Ishikawa (cell line): ENCODE data around the gene FSCN2.

Experiments used
- CEBPB ChIP-seq: IDR thresholded peaks from 2 replicates; pipeline ENCODE4 v1.6.1; 2012
- CREB1 ChIP-seq: IDR thresholded peaks from 2 replicates; pipeline ENCODE4 v1.6.1; 2012; ENCODE audit warnings: low read depth
- EGR1 ChIP-seq: IDR thresholded peaks from 2 replicates; pipeline ENCODE4 v1.6.1; 2012
- EP300 ChIP-seq: IDR thresholded peaks from 2 replicates; pipeline ENCODE4 v1.6.1; 2012; ENCODE audit warnings: borderline replicate concordance
- FOXM1 ChIP-seq: IDR thresholded peaks from 2 replicates; pipeline ENCODE4 v1.6.1; 2012; ENCODE audit warnings: low read depth, borderline replicate concordance
- MAX ChIP-seq: IDR thresholded peaks from 2 replicates; pipeline ENCODE4 v1.6.1; 2012
- NFIC ChIP-seq: IDR thresholded peaks from 2 replicates; pipeline ENCODE4 v1.6.1; 2012
- RAD21 ChIP-seq: IDR thresholded peaks from 2 replicates; pipeline ENCODE4 v1.6.1; 2012; ENCODE audit warnings: low read depth
- REST ChIP-seq: IDR thresholded peaks from 2 replicates; pipeline ENCODE4 v1.6.1; 2012; ENCODE audit warnings: low read depth, mild to moderate bottlenecking
- TAF1 ChIP-seq: IDR thresholded peaks from 2 replicates; pipeline ENCODE4 v1.6.1; 2012; ENCODE audit warnings: low read depth, mild to moderate bottlenecking
- TCF12 ChIP-seq: IDR thresholded peaks from 2 replicates; pipeline ENCODE4 v1.6.1; 2012; ENCODE audit warnings: low read depth
- TEAD4 ChIP-seq: IDR thresholded peaks from 2 replicates; pipeline ENCODE4 v1.6.1; 2012
- USF1 ChIP-seq: IDR thresholded peaks from 2 replicates; pipeline ENCODE4 v1.6.1; 2012
- YY1 ChIP-seq: IDR thresholded peaks from 2 replicates; pipeline ENCODE4 v1.6.1; 2012; ENCODE audit warnings: low read depth
- ZBTB7A ChIP-seq: IDR thresholded peaks from 2 replicates; pipeline ENCODE4 v1.6.1; 2012; ENCODE audit warnings: low read depth

FSCN2 gene

GRCh38 chr17:81564778-81565177 is 36.6 kb downstream of the FSCN2 start:
- no peak for TF ChIP-seq RAD21
- TF ChIP-seq USF1 = no peak
- TF ChIP-seq TAF1 = no peak
- TF ChIP-seq MAX = no peak
- TF ChIP-seq FOXM1 = no peak
- TF ChIP-seq CREB1 = no peak
- no peak for TF ChIP-seq EP300
- no peak for TF ChIP-seq ZBTB7A
- no peak for TF ChIP-seq CEBPB
- no peak for TF ChIP-seq TCF12
- no peak for TF ChIP-seq NFIC
- no peak for TF ChIP-seq EGR1
- no peak for TF ChIP-seq YY1
- no peak for TF ChIP-seq TEAD4

GRCh38 chr17:81565231-81565630 is 37.1 kb downstream of the FSCN2 start:
- TF ChIP-seq NFIC (no peak), EGR1 (no peak), YY1 (no peak), FOXM1 (no peak), TAF1 (no peak), ZBTB7A (no peak), EP300 (no peak)

GRCh38 chr17:81566461-81567126 is 38.4 kb downstream of the FSCN2 start:
- TF ChIP-seq EGR1 (no peak), FOXM1 (peak; percentile 50; the same call in 1 of the 2 replicates), NFIC (peak; percentile 95), YY1 (no peak), MAX (no peak), EP300 (peak; percentile 16; the same call in 1 of the 2 replicates), USF1 (no peak), TCF12 (peak; percentile 77), CREB1 (no peak), ZBTB7A (no peak), TEAD4 (peak; percentile 60)

GRCh38 chr17:81567191-81567590 is 39.0 kb downstream of the FSCN2 start:
- TF ChIP-seq RAD21 (no peak), CREB1 (no peak), TAF1 (no peak), FOXM1 (no peak), TEAD4 (no peak), ZBTB7A (no peak), USF1 (no peak), YY1 (no peak), REST (no peak), MAX (no peak), EP300 (no peak; the same call in 1 of the 2 replicates), CEBPB (no peak)

GRCh38 chr17:81568416-81568815 is 40.2 kb downstream of the FSCN2 start:
- TF ChIP-seq EGR1 = no peak
- no peak for TF ChIP-seq NFIC
- TF ChIP-seq CREB1 = no peak
- TF ChIP-seq ZBTB7A = no peak
- no peak for TF ChIP-seq FOXM1
- no peak for TF ChIP-seq YY1
- TF ChIP-seq USF1 = no peak
- TF ChIP-seq REST = no peak
- TF ChIP-seq TAF1 = no peak
- TF ChIP-seq TCF12 = no peak
- TF ChIP-seq RAD21 = no peak
- TF ChIP-seq MAX = no peak
- no peak for TF ChIP-seq EP300
- TF ChIP-seq TEAD4 = no peak
- TF ChIP-seq CEBPB = no peak
